Stomach (tissue), 9 donors: ENCODE measurements around the gene CLEC16A. TPM values are rescaled to one million over a fixed set of nuclear protein-coding genes. Genes with fewer than 3 reads are reported as not detected.
"Not testable (repeated sequence)": the region's sequence is repeated elsewhere in the genome, so short reads cannot be mapped to it uniquely, and the experiment has no call there.

Experiments used
- DNase-seq, 2 donors: peaks; one replicate each; pipeline versions ENCODE4 v3.0.0 to v3.0.0-alpha.2; 2013 to 2019
- H3K27ac ChIP-seq, 5 donors: fragments of 200-600 bp in 4 of 5; sonication (generic) in 4 of 5; one replicate each; pipeline ENCODE4 v1.5.1; 2013 to 2019; ENCODE audit warnings: mild to moderate bottlenecking in 1 of 5, moderate library complexity in 1 of 5
- H3K27me3 ChIP-seq, 3 donors: fragments of 200-600 bp; sonication (generic); one replicate each; pipeline ENCODE4 v1.5.1; 2017 to 2019; ENCODE audit warnings: mixed run types in 1 of 3
- H3K36me3 ChIP-seq, 4 donors: fragments of 200-600 bp; sonication (generic); 1 replicate in 3 of 4; 2 replicates in 1 of 4; pipeline ENCODE4 v1.5.1; 2016 to 2019
- H3K4me1 ChIP-seq, 4 donors: fragments of 200-600 bp; sonication (generic); one replicate each; pipeline ENCODE4 v1.5.1; 2016 to 2019
- H3K4me3 ChIP-seq, 4 donors: fragments of 200-600 bp; sonication (generic) in 3 of 4; one replicate each; pipeline ENCODE4 v1.5.1; 2016 to 2019; ENCODE audit warnings: mild to moderate bottlenecking in 1 of 4
- H3K9me3 ChIP-seq, 4 donors: fragments of 200-600 bp; sonication (generic); one replicate each; pipeline ENCODE4 v1.5.1; 2016 to 2019
- EP300 ChIP-seq: sonication (generic); formaldehyde crosslinking; IDR thresholded peaks from one replicate; pipeline ENCODE4 v1.6.1; 2017; ENCODE audit warnings: antibody characterized with exemption
- POLR2A ChIP-seq, 4 donors: fragments of 450-650 bp; IDR thresholded peaks; one replicate each; pipeline ENCODE4 v1.6.1; 2016; ENCODE audit warnings: antibody characterized with exemption in 4 of 4, control low read depth in 2 of 4, mild to moderate bottlenecking in 1 of 4, moderate library complexity in 1 of 4
- POLR2AphosphoS5 ChIP-seq, 3 donors: sonication (generic); formaldehyde crosslinking; IDR thresholded peaks; one replicate each; pipeline ENCODE4 v1.6.1; 2016; ENCODE audit warnings: antibody characterized with exemption in 3 of 3
- WGBS, 5 donors: extraction: QIAGEN DNeasy Blood & Tissue Kit in 3 of 5; methylation state at CpG; one replicate each; pipeline versions ENCODE4 v1.1.5 to v1.1.7; 2013 to 2018; 5-methylcytosine and 5-hydroxymethylcytosine counted together
- intact Hi-C: fragments of 100-400 bp; cut with DNase I; formaldehyde crosslinking; loops from one replicate; pipeline ENCODE4 v1.15.1; 2023; ENCODE audit warnings: low total_unique reads
- polyA plus RNA-seq, 3 donors: library from polyadenylated mRNA; stranded (reverse); fragments of 200-250 nt; gene quantifications; one replicate each; pipeline ENCODE4 v1.2.3, GENCODE V29; 2013
- total RNA-seq, 5 donors: library from RNA; depleted of rRNA; stranded (reverse); fragments of >200 nt; gene quantifications; one replicate each; pipeline versions ENCODE4 v1.1.0 to v1.2.3, GENCODE V29; 2014 to 2016
- TF ChIP-seq, protein P1 (sequence below), 7 experiments: fragments of 450-650 bp in 4 of 7; fragments of 200-600 bp in 3 of 7; sonication (generic) in 3 of 7; IDR thresholded peaks; one replicate each; pipeline ENCODE4 v1.5.1; 2016 to 2019; ENCODE audit warnings: antibody characterized with exemption in 7 of 7, control low read depth in 2 of 7, mild to moderate bottlenecking in 1 of 7
- donor health status: healthy with polysubstance abuse.
- donor health status: Bipolar disorder and iron deficiency.
- donor health status: healthy.

The CLEC16A gene
- total and polyA plus RNA-seq, 8 donors: 5.8 to 176 (median 21.8) TPM

DNA sequence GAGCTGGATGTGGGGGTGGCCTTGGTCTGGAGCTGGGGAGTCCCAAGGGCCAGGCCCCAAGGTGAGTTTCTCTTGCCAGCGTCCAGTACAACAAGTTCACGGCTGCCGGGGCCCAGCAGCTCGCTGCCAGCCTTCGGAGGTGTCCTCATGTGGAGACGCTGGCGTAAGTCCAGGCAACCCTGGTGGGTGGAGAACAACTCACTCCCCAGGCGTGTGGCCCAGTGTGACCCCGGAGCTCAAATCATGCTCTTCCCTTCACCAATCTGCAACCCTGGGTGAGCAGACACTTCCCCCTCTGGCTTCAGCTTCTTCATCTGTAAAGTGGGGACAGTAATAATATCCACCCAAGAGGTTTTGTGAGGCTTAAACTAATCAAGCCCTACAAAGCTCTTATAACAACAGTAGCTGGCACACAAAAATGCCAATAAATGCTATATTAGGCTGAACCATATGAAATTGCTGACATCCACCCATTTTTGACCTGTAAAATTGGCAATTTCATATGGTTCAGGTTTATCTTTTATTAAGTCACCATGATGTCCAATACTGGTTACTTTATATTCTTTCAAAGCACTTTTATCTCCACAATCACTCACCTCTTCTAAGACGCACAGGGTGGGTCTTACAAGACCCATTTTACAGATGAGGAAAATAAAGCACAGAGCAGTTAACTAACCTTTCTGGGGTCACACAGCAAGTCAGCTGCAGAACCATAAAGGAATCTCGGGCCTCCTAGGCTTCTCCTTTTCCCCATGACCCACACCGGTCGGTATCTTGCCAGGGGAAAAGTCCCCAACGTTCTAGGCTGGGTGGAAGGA is 21.8 kb upstream of the CLEC16A start:
- no peak for DNase-seq
- Histone ChIP-seq H3K4me3 (no peak overlapping the region), H3K9me3 (no peaks in the 10 kb centered on the region)

DNA sequence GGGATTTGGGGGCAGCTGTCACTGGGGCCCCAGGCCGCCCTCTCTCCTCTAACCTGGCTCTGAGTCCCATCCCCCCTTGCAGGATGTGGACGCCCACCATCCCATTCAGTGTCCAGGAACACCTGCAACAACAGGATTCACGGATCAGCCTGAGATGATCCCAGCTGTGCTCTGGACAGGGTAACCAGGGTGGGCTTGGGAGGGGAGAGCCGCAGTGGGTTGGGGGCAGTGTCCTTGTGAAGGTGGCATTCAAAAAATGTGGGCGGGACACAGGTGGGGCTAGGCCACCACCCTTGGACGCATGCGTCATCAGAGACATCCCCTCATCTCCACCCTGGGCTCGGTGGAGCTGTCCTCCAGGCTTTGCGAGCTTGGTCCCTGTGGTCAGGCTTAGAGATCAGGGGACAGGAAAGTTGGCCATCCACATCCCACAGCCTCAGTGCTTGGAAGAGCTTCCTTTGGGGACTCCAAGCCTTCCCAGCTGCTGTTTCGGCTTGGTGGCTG is 21.2 kb upstream of the CLEC16A start:
- peaks cover 32 to 100% (median 65%) of the 10 kb centered on the region in 4 donors for H3K36me3 ChIP-seq
- peaks cover 7 to 52% (median 31%) of the 10 kb centered on the region in 4 donors for H3K4me1 ChIP-seq
- no peak overlapping the region for H3K4me3 ChIP-seq
- WGBS, 5 donors: 83 to 92% (median 88%) methylated on average over 9 to 10 of the region's 10 CpGs
- no peaks in the 10 kb centered on the region for H3K27me3 ChIP-seq
- peak overlapping the region in 3 of 5 donors; percentile 22 to 72 (median 42) for H3K27ac ChIP-seq
- H3K9me3 ChIP-seq: no peaks in the 10 kb centered on the region
- intact Hi-C loops: no loop called here
- TF ChIP-seq POLR2AphosphoS5 (IDR thresholded peaks at IDR 0.05) (no peak), EP300 (no peak), POLR2A (IDR thresholded peaks at IDR 0.05) (no peak)
- TF ChIP-seq, protein P1, sequence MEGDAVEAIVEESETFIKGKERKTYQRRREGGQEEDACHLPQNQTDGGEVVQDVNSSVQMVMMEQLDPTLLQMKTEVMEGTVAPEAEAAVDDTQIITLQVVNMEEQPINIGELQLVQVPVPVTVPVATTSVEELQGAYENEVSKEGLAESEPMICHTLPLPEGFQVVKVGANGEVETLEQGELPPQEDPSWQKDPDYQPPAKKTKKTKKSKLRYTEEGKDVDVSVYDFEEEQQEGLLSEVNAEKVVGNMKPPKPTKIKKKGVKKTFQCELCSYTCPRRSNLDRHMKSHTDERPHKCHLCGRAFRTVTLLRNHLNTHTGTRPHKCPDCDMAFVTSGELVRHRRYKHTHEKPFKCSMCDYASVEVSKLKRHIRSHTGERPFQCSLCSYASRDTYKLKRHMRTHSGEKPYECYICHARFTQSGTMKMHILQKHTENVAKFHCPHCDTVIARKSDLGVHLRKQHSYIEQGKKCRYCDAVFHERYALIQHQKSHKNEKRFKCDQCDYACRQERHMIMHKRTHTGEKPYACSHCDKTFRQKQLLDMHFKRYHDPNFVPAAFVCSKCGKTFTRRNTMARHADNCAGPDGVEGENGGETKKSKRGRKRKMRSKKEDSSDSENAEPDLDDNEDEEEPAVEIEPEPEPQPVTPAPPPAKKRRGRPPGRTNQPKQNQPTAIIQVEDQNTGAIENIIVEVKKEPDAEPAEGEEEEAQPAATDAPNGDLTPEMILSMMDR (IDR thresholded peaks at IDR 0.05): no peak
- DNase-seq: no peak

More for the DNA sequence above, 21.8 kb upstream of the CLEC16A start:
- Histone ChIP-seq H3K27me3 (no peaks in the 10 kb centered on the region), H3K36me3 (peaks cover 26 to 100% (median 59%) of the 10 kb centered on the region in 4 donors), H3K4me1 (peaks cover 7 to 59% (median 32%) of the 10 kb centered on the region in 4 donors), H3K27ac (peak overlapping the region in 4 of 5 donors; percentile 27 to 72 (median 41))
- WGBS, 5 donors: 55 to 79% (median 64%) methylated on average over 12 to 14 of the region's 14 CpGs
- TF ChIP-seq POLR2AphosphoS5 (IDR thresholded peaks at IDR 0.05) (no peak), EP300 (no peak)
- intact Hi-C loops: no loop called here

DNA sequence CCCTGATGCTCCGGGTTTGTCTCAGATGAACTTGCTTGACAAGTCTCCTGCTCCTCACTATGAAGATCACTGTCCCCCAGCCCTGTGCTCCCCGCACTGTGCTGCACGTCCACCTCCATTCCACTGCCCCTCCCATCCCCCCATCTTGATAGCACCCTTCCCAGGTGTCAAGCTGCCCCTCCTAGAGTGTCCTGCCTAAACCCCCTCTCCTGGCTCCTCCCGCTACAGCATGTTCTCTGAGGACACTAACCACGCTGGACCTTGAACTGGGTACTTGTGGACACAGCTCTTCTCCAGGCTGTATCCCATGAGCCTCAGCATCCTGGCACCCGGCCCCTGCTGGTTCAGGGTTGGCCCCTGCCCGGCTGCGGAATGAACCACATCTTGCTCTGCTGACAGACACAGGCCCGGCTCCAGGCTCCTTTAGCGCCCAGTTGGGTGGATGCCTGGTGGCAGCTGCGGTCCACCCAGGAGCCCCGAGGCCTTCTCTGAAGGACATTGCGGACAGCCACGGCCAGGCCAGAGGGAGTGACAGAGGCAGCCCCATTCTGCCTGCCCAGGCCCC is 20.6 kb upstream of the CLEC16A start:
- intact Hi-C loops: no loop called here
- Histone ChIP-seq H3K27ac (peak overlapping the region in 3 of 5 donors; percentile 22 to 72 (median 42)), H3K9me3 (no peaks in the 10 kb centered on the region), H3K4me3 (no peak overlapping the region), H3K36me3 (peaks cover 33 to 100% (median 71%) of the 10 kb centered on the region in 4 donors), H3K4me1 (peaks cover 7 to 47% (median 28%) of the 10 kb centered on the region in 4 donors), H3K27me3 (no peaks in the 10 kb centered on the region)
- WGBS, 5 donors: 60 to 86% (median 67%) methylated on average over 4 to 14 of the region's 14 CpGs
- TF ChIP-seq POLR2AphosphoS5 (IDR thresholded peaks at IDR 0.05): no peak
- no peak for TF ChIP-seq POLR2A (IDR thresholded peaks at IDR 0.05)
- TF ChIP-seq, protein P1 (IDR thresholded peaks at IDR 0.05): no peak
- no peak for TF ChIP-seq EP300
- peak in 1 of 2 donors; percentile 75 for DNase-seq

DNA sequence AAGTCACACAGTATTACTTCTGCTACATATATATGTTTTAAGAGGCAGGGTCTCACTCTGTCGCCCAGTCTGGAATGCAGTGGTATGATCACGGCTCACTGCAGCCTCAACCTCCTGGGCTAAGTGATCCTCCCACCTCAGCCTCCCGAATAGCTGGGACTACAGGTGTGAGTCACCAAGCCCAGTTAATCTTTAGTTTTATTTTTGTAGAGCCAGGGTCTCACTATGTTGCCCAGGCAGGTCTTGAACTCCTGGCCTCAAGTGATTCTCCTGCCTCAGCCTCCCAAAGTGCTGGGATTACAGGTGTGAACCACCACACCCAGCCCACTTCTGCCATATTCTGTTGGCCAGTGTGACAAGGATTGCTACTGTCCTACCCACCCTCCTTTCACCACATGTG is 19.1 kb upstream of the CLEC16A start:
- H3K4me3 ChIP-seq, DNase-seq, H3K27me3 ChIP-seq, intact Hi-C loops, H3K27ac ChIP-seq, H3K9me3 ChIP-seq: not testable (repeated sequence)
- H3K36me3 ChIP-seq: peaks cover 33 to 93% (median 82%) of the 10 kb centered on the region in 4 donors
- WGBS, 5 donors: 93 to 97% (median 96%) methylated on average over 3 of the region's 3 CpGs
- H3K4me1 ChIP-seq: peaks cover 7 to 57% (median 38%) of the 10 kb centered on the region in 4 donors

DNA sequence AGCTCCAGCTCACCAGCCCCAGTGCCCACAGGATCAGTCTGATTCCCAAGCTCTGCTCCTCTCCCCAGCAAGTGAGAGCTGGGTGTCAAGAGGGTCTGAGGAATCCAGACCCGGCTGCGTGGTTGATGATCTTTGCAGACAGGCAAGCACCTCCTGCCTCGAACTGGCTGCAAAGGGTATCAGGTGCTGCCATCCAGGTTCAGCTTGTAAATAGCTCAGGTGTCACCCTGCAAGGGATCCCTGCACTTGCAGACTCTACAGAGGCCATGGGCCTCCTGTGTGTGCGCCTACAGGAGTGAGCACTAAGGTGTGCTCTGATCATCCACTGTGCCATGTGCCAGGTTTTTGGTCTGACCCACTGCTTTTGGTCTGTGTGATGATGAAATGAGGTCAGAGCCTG is 18.3 kb upstream of the CLEC16A start:
- intact Hi-C loops: no loop called here
- 68 to 100% (median 77%) methylated on average over 1 to 4 of the region's 4 CpGs for WGBS, 5 donors
- no peak for TF ChIP-seq EP300
- TF ChIP-seq POLR2A (IDR thresholded peaks at IDR 0.05): no peak
- TF ChIP-seq POLR2AphosphoS5 (IDR thresholded peaks at IDR 0.05): no peak
- TF ChIP-seq, protein P1 (IDR thresholded peaks at IDR 0.05): no peak
- Histone ChIP-seq H3K27ac (no peak overlapping the region), H3K27me3 (no peaks in the 10 kb centered on the region), H3K4me1 (peaks cover 7 to 57% (median 36%) of the 10 kb centered on the region in 4 donors), H3K9me3 (no peaks in the 10 kb centered on the region), H3K4me3 (no peak overlapping the region), H3K36me3 (peaks cover 33 to 92% (median 85%) of the 10 kb centered on the region in 4 donors)
- DNase-seq: no peak
